Lung (tissue), 12 donors: ENCODE results near the gene VAT1L. TPM values are rescaled to one million over a fixed set of nuclear protein-coding genes. Genes with fewer than 3 reads are reported as not detected.

ENCODE experiments used
- ATAC-seq: fragments of 200-7000 bp; cut with Tn5 transposase; one replicate; pipeline ENCODE4 v1.9.1; 2020; ENCODE audit warnings: moderate number of reproducible peaks; ENCODE audit not compliant: insufficient read depth, low FRiP score
- DNase-seq, 3 donors: peaks; one replicate each; pipeline ENCODE4 v3.0.0-alpha.2; 2013 to 2017
- H3K27ac ChIP-seq, 2 donors: one replicate each; pipeline ENCODE4 v1.5.1; 2013; ENCODE audit warnings: mild to moderate bottlenecking in 2 of 2, moderate library complexity in 2 of 2, control low read depth in 1 of 2, inconsistent platforms in 1 of 2, low read depth in 1 of 2, low read length in 1 of 2
- H3K27me3 ChIP-seq, 3 donors: one replicate each; pipeline ENCODE4 v1.5.1; 2013; ENCODE audit warnings: low read length in 2 of 3; ENCODE audit not compliant: control insufficient read depth in 3 of 3, insufficient read depth in 3 of 3
- H3K36me3 ChIP-seq, 4 donors: one replicate each; pipeline ENCODE4 v1.5.1; 2013; ENCODE audit warnings: low read length in 4 of 4, mild to moderate bottlenecking in 1 of 4, moderate library complexity in 1 of 4; ENCODE audit not compliant: control insufficient read depth in 4 of 4, insufficient read depth in 4 of 4
- H3K4me1 ChIP-seq, 5 donors: one replicate each; pipeline ENCODE4 v1.5.1; 2013; ENCODE audit warnings: low read length in 5 of 5, mild to moderate bottlenecking in 2 of 5, moderate library complexity in 1 of 5; ENCODE audit not compliant: control insufficient read depth in 5 of 5, insufficient read depth in 5 of 5
- H3K4me3 ChIP-seq: one replicate; pipeline ENCODE4 v1.5.1; 2013; ENCODE audit warnings: mild to moderate bottlenecking, control low read depth, moderate library complexity
- H3K9ac ChIP-seq, 2 donors: one replicate each; pipeline ENCODE4 v1.5.1; 2013; ENCODE audit warnings: low read length in 2 of 2, control low read depth in 1 of 2; ENCODE audit not compliant: insufficient read depth in 1 of 2
- H3K9me3 ChIP-seq, 4 donors: one replicate each; pipeline ENCODE4 v1.5.1; 2013; ENCODE audit warnings: low read length in 3 of 4, mild to moderate bottlenecking in 1 of 4, moderate library complexity in 1 of 4; ENCODE audit not compliant: control insufficient read depth in 4 of 4, insufficient read depth in 3 of 4
- WGBS, 2 donors: extraction: QIAGEN DNeasy Blood & Tissue Kit; methylation state at CpG; one replicate each; pipeline ENCODE4 v1.1.7; 2013; 5-methylcytosine and 5-hydroxymethylcytosine counted together
- polyA plus RNA-seq, 2 donors: library from polyadenylated mRNA; stranded (reverse); fragments of 200-250 nt; gene quantifications; one replicate each; pipeline ENCODE4 v1.2.1, GENCODE V29; 2013
- total RNA-seq, 2 donors: library from RNA; depleted of rRNA in 1 of 2; stranded (reverse); fragments of >200 nt in 1 of 2; gene quantifications; one replicate each; pipeline ENCODE4 v1.2.1, GENCODE V29; 2014 to 2021
- TF ChIP-seq, protein P1 (sequence below): IDR thresholded peaks from 2 replicates; pipeline ENCODE4 v1.5.1; 2012; ENCODE audit warnings: mild to moderate bottlenecking; ENCODE audit errors: control extremely low read depth, extremely low read depth
- donor health status: control.
- donor health status: control.
- donor health status: Bipolar disorder and iron deficiency.
- donor health status: healthy.
- donor health status: DM: yes; HTN: yes; CAD: no.

Gene VAT1L
- total and polyA plus RNA-seq, 4 donors = 0.14 to 3.3 (median 0.26) TPM

DNA sequence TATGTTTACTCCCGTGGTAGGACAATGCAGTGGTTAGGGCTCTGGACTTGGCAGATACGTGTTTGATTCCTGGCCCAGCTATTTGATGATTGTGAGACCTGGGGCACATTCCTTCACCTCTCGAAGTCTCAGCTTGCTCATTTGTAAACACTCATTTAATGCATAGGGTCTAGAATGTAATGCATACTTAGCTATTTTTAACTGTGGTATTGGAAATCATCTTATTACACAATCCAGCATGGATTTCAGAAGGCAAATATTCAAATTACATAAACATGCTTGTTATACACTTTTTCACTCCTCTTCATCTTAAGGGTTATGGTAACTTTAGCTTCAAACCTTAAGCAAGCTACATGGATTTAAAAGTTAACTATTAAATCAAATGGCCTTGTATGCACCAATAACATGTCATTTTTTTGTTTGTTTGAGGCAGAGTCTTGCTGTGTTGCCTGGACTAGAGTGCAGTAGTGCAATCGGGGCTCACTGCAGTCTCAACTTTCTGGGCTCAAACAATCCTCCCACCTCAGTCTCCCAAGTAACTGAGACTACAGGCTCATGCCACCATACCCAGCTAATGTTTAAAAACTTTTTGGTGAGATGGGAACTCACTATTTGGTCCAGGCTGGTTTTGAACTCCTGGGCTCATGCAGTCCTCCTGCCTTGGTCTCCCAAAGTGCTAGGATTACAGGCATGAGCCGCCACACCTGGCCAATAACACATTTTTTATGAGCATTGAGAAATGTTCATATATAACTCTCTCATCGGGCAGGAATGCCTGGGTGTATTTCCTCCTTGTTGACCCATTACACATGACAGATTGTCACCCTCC is 52.5 kb downstream of the VAT1L start:
- DNase-seq = peak in 2 of 3 donors; percentile 77 to 84
- H3K27ac ChIP-seq = no peak overlapping the region
- no peak overlapping the region for H3K9ac ChIP-seq
- H3K4me1 ChIP-seq = peaks cover 0 to 39% (median 15%) of the 10 kb centered on the region in 5 donors
- H3K4me3 ChIP-seq = no peak overlapping the region
- TF ChIP-seq, protein P1, sequence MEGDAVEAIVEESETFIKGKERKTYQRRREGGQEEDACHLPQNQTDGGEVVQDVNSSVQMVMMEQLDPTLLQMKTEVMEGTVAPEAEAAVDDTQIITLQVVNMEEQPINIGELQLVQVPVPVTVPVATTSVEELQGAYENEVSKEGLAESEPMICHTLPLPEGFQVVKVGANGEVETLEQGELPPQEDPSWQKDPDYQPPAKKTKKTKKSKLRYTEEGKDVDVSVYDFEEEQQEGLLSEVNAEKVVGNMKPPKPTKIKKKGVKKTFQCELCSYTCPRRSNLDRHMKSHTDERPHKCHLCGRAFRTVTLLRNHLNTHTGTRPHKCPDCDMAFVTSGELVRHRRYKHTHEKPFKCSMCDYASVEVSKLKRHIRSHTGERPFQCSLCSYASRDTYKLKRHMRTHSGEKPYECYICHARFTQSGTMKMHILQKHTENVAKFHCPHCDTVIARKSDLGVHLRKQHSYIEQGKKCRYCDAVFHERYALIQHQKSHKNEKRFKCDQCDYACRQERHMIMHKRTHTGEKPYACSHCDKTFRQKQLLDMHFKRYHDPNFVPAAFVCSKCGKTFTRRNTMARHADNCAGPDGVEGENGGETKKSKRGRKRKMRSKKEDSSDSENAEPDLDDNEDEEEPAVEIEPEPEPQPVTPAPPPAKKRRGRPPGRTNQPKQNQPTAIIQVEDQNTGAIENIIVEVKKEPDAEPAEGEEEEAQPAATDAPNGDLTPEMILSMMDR = no peak
- 55 to 70% methylated on average over 6 of the region's 6 CpGs for WGBS, 2 donors
- no peak for ATAC-seq
- H3K27me3 ChIP-seq = no peaks in the 10 kb centered on the region
- peaks cover 0 to 2% (median 0%) of the 10 kb centered on the region in 4 donors for H3K9me3 ChIP-seq
- H3K36me3 ChIP-seq = no peaks in the 10 kb centered on the region

DNA sequence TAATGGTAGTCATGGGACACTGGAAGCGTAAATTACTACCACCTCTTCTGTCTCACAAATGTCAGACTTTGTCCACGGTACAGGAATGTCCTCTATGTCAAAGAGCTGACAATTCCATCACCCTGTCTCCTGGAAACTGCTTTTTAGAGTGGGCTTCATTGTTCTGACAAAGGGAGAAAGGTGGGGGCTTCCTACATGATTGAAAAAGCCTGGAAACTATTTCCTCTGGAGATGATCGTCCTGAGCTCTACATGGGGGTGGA is 53.1 kb downstream of the VAT1L start:
- Histone ChIP-seq H3K36me3 (no peaks in the 10 kb centered on the region), H3K4me3 (no peak overlapping the region), H3K27me3 (no peaks in the 10 kb centered on the region), H3K4me1 (peaks cover 0 to 34% (median 15%) of the 10 kb centered on the region in 5 donors), H3K27ac (no peak overlapping the region), H3K9me3 (peaks cover 0 to 2% (median 0%) of the 10 kb centered on the region in 4 donors), H3K9ac (no peak overlapping the region)
- TF ChIP-seq, protein P1 = no peak
- WGBS, 2 donors = 51 to 62% methylated on average over 3 of the region's 3 CpGs
- ATAC-seq (no peak), DNase-seq (no peak)

DNA sequence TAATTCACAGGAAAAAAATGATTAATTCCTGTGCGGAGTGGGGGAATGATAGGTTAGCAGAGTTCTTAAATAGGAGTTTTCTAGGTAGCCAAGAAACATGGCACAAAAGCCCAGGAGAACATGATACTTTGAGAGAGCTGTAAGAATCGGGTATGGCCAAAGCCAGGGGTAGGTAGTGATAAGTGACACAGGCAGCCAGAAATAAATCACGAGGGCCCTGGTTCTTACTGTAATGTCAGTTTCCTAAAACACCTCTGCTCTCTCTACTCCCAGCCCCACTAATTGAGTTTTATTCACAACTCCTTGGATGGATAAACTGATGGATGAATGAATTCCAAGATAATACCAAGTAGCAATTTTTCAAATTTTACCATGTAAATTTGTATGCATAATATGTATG is 54.1 kb downstream of the VAT1L start:
- Histone ChIP-seq H3K36me3 (no peaks in the 10 kb centered on the region), H3K4me3 (no peak overlapping the region), H3K4me1 (peaks cover 0 to 33% (median 15%) of the 10 kb centered on the region in 5 donors), H3K9ac (no peak overlapping the region), H3K9me3 (peaks cover 0 to 2% (median 0%) of the 10 kb centered on the region in 4 donors), H3K27ac (no peak overlapping the region), H3K27me3 (no peaks in the 10 kb centered on the region)
- TF ChIP-seq, protein P1 = no peak
- no peak for DNase-seq
- no peak for ATAC-seq
- 92 to 96% methylated on average over 3 of the region's 3 CpGs for WGBS, 2 donors
